Brain microvascular endothelial cell (primary cell): ENCODE data around the gene MTCH2.

Source experiments
- DNase-seq: peaks from one replicate; pipeline ENCODE4 v3.0.0-alpha.2; 2020
- H3K27ac ChIP-seq: fragments of 250-450 bp; sonication (Bioruptor Pico); 2 replicates; pipeline ENCODE4 v1.5.1; 2020; ENCODE audit warnings: mild to moderate bottlenecking, moderate library complexity
- H3K27me3 ChIP-seq: fragments of 250-450 bp; sonication (Bioruptor Pico); replicated peaks from 2 replicates; pipeline ENCODE4 v1.5.1; 2020; ENCODE audit warnings: mild to moderate bottlenecking
- H3K36me3 ChIP-seq: fragments of 250-450 bp; sonication (Bioruptor Pico); replicated peaks from 2 replicates; pipeline ENCODE4 v1.5.1; 2020; ENCODE audit warnings: mild to moderate bottlenecking
- H3K4me3 ChIP-seq: 2 replicates; pipeline ENCODE4 v1.5.1; 2011; ENCODE audit warnings: low read depth, mild to moderate bottlenecking, control low read depth, low read length, moderate library complexity
- in situ Hi-C: cut with HindIII; loops from 2 replicates; pipeline ENCODE4 v1.10.0; 2017; ENCODE audit warnings: low sequenced_read_pairs, low pct_ligation_motif_present
- TF ChIP-seq, protein P1 (sequence below): IDR thresholded peaks from 2 replicates; pipeline ENCODE4 v1.5.1; 2011; ENCODE audit warnings: low read depth, mild to moderate bottlenecking, moderate library complexity, low read length, control low read depth, inconsistent platforms; ENCODE audit errors: missing control alignments

The MTCH2 gene

DNA sequence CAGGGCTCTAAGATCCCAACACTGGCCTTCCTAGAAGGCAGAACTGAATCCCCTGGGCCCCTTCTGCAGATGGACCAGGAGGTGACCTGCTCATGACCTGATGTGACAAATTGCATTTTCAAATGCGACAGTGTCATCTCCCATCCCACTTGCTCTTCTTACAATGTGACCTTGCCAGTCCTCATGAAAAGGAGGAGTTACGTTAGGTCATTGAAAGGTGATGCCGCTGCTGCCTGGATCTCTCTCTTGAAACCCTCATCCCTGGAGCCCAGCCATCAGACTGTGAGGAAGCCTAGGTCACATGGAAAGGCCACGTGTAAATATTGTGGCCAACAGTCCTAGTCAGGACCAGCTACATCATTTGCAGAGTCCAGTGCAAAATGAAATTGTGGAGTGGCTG lies 42.5 kb downstream of the MTCH2 start:
- no peak overlapping the region for H3K4me3 ChIP-seq
- H3K27ac ChIP-seq = no peak overlapping the region
- H3K36me3 ChIP-seq = no peaks in the 10 kb centered on the region
- in situ Hi-C loops = no loop called here
- TF ChIP-seq, protein P1, sequence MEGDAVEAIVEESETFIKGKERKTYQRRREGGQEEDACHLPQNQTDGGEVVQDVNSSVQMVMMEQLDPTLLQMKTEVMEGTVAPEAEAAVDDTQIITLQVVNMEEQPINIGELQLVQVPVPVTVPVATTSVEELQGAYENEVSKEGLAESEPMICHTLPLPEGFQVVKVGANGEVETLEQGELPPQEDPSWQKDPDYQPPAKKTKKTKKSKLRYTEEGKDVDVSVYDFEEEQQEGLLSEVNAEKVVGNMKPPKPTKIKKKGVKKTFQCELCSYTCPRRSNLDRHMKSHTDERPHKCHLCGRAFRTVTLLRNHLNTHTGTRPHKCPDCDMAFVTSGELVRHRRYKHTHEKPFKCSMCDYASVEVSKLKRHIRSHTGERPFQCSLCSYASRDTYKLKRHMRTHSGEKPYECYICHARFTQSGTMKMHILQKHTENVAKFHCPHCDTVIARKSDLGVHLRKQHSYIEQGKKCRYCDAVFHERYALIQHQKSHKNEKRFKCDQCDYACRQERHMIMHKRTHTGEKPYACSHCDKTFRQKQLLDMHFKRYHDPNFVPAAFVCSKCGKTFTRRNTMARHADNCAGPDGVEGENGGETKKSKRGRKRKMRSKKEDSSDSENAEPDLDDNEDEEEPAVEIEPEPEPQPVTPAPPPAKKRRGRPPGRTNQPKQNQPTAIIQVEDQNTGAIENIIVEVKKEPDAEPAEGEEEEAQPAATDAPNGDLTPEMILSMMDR = no peak
- DNase-seq = no peak
- H3K27me3 ChIP-seq = peaks cover 4% of the 10 kb centered on the region

DNA sequence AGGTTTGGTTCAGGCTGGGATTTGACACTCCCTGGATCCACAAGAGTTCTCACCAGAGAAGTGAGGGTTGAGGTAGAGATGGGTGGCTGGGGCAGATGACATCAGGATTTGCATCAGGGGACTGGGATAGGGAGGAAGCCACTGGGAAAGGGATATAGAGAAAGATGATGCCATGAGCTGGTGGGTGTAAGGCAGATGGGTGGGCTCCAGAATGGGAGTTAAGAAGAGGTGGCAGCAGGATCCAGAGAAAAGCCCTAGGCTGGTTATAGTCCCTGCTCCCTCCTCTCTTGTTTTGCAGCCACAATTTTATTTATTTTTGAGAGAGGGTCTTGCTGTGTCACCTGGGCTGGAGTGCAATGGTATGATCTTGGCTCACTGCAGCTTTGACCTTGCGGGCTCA lies 46.4 kb downstream of the MTCH2 start:
- H3K36me3 ChIP-seq = no peaks in the 10 kb centered on the region
- in situ Hi-C loops = no loop called here
- H3K4me3 ChIP-seq = no peak overlapping the region
- no peak overlapping the region for H3K27ac ChIP-seq
- TF ChIP-seq, protein P1 = no peak
- peaks cover 28% of the 10 kb centered on the region for H3K27me3 ChIP-seq
- DNase-seq = no peak

DNA sequence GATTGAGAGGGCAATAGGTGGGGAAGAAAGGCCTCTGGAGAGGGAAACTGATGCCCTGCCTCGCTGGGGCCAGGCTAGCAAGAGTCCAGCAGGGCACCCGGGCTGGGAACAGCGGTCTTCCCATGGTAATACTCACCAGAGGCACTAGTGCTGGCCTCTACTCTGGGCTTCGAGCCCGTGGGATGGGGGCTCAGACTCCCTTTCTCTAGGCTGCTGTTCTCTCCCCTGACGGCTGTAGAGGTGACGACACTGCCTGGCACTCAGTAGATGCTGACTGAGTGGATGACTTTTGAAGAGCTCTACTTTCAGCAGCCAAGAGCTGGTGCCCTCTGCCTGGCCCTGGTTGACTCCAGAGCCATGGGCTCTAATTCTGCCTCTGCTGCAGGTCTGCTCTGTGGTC lies 47.3 kb downstream of the MTCH2 start:
- Histone ChIP-seq H3K27me3 (peaks cover 28% of the 10 kb centered on the region), H3K4me3 (no peak overlapping the region), H3K36me3 (no peaks in the 10 kb centered on the region), H3K27ac (no peak overlapping the region)
- no peak for DNase-seq
- in situ Hi-C loops = no loop called here
- TF ChIP-seq, protein P1 = no peak

DNA sequence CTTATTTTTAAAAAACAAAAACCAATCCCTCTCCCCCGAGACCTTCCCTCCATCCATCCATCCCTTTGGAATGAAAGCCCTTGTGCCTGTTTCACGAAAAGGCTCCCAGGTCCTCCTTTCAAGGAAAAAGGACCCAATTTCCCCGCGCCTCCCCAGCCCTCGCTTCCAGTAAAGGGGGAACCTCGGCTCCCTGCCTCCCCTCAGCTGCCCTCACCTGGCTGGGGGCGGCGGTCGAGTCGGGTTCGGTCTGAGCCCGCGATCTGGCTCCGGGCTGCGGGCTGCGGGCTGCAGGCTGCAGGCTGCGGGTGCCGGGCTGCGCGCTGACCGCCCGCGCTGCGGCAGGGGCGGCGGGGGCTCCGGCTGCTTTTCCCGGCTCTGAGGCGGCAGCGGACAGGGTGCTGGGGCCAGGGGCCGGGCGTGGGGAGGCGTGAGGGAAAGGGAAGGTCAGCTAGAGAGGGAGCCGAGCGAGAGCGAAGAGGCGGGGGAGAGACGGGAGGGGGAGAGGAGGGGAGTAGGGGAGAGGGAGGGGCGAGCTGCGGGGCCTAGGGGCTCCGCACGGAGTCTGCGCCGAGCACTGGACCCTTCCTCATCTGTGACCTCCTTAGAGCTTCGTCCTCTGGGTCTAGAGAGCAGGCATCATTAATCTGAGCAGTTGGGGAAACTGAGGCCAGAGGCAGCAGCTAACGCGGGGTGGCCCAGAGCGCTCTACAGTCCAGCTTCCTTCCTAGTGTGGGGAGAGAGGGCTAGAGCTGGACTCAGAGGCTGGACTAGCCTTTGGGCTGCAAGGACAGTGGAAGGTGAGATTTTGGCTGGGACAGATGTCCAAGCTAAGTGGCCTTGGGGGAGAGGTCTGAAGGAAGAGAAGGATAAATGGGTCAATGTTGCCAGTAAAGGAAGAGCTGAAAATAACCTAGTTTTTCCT lies 48.2 kb downstream of the MTCH2 start, which contains the start of gene C1QTNF4:
TSS of gene C1QTNF4 (minus strand) at position 478 of the 922 bp plus-strand sequence. CDS start 3,601 bp downstream, outside the sequence.
- in situ Hi-C loops = no loop called here
- no peak for DNase-seq

DNA sequence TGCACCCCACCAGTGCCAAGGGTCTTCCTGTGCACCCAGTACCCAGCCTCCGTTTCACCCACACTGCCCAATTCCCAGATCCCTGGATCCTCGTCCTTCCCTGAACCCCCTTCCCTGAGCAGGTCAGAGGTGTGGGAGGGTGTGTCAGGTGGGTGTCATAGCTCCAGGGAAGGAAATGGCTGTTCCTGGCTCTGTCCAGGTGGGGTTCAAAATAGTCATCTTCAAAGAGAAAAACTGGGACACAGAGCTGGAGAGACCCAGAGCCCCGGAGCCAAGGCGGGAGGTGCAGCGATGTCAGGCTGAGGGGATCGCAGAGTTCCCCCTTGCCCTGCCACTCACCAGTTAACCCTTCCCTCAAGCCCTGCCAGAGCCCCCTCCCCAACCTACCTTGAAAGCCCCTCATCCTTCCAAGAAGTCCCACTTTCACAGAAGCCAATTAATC lies 48.8 kb downstream of the MTCH2 start:
- in situ Hi-C loops = no loop called here
- TF ChIP-seq, protein P1 = no peak
- no peak for DNase-seq
- Histone ChIP-seq H3K27ac (no peak overlapping the region), H3K36me3 (no peaks in the 10 kb centered on the region), H3K27me3 (peaks cover 28% of the 10 kb centered on the region), H3K4me3 (no peak overlapping the region)

More for the DNA sequence above, 48.2 kb downstream of the MTCH2 start, which contains the start of gene C1QTNF4:
- no peaks in the 10 kb centered on the region for H3K36me3 ChIP-seq
- TF ChIP-seq, protein P1 = no peak
- H3K4me3 ChIP-seq = peak within 1 kb of the TSS; percentile 22
- H3K27ac ChIP-seq = no peak within 1 kb of the TSS
- H3K27me3 ChIP-seq = peaks cover 28% of the 10 kb centered on the region

DNA sequence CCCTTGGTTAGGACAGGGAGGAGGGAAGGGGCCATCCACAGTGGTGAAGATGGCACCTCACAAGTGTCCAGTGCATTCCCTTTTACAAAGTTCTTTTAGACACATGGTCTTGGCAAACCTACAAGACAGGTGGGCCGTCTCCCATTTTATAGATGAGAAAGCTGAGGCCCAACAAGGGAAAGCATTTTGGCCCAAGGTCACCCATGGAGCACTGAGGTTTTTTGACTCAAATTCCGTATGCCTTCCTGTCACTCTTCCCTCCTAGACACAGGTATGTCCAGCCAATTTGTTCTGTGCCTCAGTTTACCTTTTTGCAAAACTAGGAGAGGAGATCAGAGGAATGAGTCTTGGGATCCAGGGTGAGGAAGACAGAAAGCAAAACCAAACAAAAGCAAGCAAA lies 49.4 kb downstream of the MTCH2 start:
- H3K27ac ChIP-seq = no peak overlapping the region
- DNase-seq = no peak
- no peaks in the 10 kb centered on the region for H3K36me3 ChIP-seq
- no peak overlapping the region for H3K4me3 ChIP-seq
- TF ChIP-seq, protein P1 = no peak
- in situ Hi-C loops = no loop called here
- H3K27me3 ChIP-seq = peaks cover 28% of the 10 kb centered on the region
